GM12891 (cell line): Measurements from ENCODE around the gene C18orf63.

Experiments
- POLR2A ChIP-seq: IDR thresholded peaks from 2 replicates; pipeline ENCODE4 v1.6.1; 2011; ENCODE audit warnings: low read depth, low read length, control low read depth
- SPI1 ChIP-seq: IDR thresholded peaks from 2 replicates; pipeline ENCODE4 v1.6.1; 2011; ENCODE audit warnings: low read depth, low read length, control low read depth

DNA sequence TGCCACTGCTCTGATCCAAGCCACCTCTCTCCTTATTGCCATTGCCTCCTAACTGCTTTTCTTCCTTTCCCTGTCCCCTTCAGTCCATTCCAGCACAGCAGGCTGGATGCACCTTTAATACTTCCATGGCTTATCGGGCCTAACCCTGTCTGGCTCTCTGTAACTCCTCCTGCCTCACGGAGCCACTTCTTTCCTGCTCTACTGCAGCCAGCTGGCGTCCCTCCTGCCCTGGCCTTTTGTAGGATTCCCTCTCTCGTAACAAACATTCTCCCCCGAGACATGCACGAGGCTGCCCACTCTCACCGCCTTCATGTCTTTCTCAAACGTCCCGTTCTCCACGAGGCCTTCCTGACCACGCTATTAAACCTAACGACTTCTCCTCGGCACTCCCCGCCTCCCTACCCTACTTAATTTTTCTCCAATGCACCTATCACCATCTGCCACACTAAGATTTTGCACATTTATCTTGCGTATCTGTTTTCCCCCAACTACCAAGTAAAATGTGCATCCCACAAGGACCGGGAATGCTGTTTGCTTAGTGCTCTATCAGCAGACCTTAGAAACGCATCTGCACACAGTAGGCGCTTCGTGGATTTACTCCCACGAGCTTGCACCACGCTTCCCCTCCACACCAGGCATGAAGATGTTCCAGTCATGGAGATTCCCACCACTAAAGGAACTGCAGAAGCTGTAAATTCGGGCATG, 728 bp upstream of the C18orf63 start:
- TF ChIP-seq SPI1 = no peak
- no peak for TF ChIP-seq POLR2A
